ENCODE results near the gene RSL24D1.
A peak's percentile ranks its signal among the peaks of the same experiment; 100 is the strongest.

Gene RSL24D1

DNA sequence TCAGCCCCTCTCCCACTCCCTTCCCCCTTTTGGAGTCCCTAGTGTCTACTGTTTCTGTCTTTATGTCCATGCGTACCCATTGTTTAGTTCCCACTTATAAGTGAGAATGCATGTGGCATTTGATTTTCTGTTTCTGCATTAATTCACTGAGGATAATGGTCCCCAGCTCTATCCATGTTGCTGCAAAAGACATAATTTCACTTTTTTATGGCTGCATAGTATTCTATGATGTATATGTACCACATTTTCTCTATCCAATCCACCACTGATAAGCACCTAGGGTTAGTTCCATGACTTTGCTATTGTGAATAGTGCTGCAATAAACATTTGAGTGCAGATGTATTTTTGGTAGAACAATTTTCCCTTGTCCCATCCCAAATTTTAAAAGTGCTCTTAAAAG is 34.2 kb upstream of the RSL24D1 start:
- TF ChIP-seq, protein P1, sequence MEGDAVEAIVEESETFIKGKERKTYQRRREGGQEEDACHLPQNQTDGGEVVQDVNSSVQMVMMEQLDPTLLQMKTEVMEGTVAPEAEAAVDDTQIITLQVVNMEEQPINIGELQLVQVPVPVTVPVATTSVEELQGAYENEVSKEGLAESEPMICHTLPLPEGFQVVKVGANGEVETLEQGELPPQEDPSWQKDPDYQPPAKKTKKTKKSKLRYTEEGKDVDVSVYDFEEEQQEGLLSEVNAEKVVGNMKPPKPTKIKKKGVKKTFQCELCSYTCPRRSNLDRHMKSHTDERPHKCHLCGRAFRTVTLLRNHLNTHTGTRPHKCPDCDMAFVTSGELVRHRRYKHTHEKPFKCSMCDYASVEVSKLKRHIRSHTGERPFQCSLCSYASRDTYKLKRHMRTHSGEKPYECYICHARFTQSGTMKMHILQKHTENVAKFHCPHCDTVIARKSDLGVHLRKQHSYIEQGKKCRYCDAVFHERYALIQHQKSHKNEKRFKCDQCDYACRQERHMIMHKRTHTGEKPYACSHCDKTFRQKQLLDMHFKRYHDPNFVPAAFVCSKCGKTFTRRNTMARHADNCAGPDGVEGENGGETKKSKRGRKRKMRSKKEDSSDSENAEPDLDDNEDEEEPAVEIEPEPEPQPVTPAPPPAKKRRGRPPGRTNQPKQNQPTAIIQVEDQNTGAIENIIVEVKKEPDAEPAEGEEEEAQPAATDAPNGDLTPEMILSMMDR (IDR thresholded peaks at IDR 0.05; ENCODE audit: insufficient read depth, low read depth, low read length, missing control alignments): no peak
- H3K4me3 ChIP-seq (ENCODE audit: low read depth, low read length): no peak overlapping the region
- no peak for DNase-seq (ENCODE audit: low read depth)

DNA sequence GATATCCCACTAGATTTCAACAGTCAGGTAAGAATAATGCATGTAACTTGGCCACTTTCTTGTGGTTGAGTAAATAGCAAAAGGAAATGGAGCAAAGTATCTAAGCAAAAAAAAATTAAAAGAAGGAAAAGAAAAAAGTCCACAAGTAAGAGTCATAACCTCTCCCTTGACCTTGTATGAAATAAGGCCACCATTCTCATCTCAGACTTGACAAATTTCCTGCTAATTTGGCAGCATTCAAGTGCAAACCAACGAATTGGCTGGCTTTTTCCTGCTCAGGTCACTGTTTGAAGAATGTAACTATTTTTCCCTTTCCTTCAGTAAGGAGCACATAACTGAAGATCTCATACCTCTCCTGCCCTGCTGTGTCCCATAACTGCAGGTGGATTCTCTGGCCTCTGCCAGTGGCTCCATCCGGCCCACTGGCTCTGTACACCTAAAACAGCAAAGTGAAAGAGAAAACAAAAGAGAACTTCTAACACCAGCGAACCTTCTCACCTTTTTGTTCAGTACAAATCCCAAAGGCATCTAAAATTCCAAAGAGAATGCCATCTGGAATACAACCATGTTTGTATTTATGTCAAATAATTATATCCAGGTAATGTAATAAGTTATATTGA is 33.4 kb upstream of the RSL24D1 start:
- TF ChIP-seq, protein P1 (IDR thresholded peaks at IDR 0.05; ENCODE audit: insufficient read depth, low read depth, low read length, missing control alignments): no peak
- H3K4me3 ChIP-seq (ENCODE audit: low read depth, low read length): no peak overlapping the region
- DNase-seq (ENCODE audit: low read depth): no peak

DNA sequence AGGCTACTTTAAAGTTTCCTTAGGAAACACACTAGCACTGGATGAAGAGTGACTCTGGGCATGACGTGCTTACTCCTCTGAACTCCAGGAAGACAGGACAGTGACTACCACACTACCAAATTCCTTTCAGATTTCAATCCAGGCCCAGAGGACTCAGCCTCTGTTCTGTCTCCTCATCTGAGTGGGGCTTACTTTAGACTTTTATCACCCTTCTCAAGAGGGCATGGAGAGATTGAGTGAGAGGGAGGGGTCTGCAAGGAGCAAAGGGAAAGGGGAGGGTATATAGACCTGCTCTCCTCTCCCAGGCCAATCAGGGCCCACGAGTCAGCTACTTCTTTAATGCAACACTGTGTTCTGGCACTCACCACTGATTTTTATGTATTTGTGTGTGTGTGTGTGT is 29.4 kb upstream of the RSL24D1 start:
- no peak overlapping the region for H3K4me3 ChIP-seq (ENCODE audit: low read depth, low read length)
- no peak for DNase-seq (ENCODE audit: low read depth)
- TF ChIP-seq, protein P1 (IDR thresholded peaks at IDR 0.05; ENCODE audit: insufficient read depth, low read depth, low read length, missing control alignments): no peak

DNA sequence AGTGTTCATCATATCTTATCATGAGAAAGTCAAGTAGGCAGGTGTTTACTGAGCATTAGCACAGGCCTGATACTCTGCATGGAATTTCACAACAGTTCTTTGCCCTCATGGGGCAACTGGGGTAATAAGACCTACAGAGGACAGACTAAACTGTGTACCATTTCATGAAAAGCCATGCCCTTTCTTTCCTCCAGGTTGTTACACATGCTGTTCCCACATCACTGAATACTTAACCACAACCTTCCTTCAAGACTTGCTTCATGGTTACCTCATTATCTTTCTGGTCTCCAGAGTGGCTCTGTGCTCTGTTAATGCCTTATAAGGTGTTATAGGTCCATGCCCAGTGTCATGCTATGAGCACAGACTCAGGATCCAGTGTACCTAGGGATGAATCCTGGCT is 28.2 kb upstream of the RSL24D1 start:
- TF ChIP-seq, protein P1 (IDR thresholded peaks at IDR 0.05; ENCODE audit: insufficient read depth, low read depth, low read length, missing control alignments): no peak
- peak; percentile 21 for DNase-seq (ENCODE audit: low read depth)

DNA sequence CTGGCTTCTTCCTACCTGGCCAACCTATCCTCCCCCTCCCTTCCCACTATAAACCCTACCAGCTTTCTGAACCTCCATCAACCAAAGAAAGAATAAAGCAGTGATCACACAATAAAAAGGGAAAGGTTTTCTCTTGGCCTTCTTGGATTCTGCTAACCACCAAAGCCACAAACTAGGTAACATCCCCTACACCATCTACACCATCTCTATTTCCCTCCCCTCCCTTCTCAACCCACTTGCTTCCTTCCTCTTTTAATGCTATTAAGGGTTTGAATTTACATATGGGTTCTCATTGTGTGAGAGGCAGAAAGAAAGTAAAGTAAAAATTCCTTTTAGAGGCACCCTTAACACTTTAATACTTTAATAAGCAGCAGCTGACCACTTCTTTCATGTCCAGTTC is 25.8 kb upstream of the RSL24D1 start:
- TF ChIP-seq, protein P1 (IDR thresholded peaks at IDR 0.05; ENCODE audit: insufficient read depth, low read depth, low read length, missing control alignments): no peak
- no peak overlapping the region for H3K4me3 ChIP-seq (ENCODE audit: low read depth, low read length)
- DNase-seq (ENCODE audit: low read depth): peak; percentile 47

More for the DNA sequence above, 28.2 kb upstream of the RSL24D1 start:
- H3K4me3 ChIP-seq (ENCODE audit: low read depth, low read length): no peak overlapping the region

DNA sequence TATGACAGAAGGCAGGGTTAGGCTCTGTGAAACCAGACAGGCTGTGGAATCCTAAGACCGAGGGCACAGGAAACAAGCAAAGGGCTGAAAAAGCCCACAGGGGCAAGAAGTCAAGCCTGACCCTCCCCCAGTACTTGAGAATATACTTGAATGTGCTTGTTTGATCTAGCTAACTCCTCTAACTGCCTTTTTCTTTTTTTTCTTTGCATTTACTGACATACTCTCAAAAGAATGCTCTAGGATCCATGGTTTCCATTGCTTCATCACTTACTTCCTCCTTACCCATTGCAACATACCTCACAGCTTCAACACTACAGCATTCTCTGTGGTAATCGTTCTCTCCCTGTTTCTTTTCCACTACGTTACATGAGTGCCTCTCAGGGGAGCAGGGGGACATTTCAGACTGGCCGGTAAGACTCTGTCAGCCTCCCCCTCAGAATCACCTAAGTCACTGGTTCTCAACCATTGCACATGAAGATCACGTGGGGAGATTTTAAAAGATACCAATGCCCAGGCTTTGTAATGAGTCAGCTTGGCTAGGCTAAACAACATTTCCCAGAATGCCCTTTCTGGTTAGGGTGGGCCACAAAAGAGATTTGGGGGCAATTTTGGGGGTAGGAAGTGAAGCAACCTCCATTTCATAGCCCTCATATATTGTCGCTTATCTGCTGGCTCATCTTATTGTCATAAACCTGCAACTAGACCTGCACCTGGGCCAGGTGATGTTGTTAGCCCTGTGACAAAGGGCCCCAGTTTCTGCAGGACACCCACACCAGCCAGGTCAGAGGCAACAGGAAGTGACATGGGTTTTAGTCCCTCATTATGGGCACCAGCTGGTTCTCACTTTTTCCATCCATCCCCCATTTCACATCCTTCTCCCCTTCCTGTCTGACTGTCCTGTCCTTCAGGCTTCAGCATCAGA is 24.6 kb upstream of the RSL24D1 start:
- no peak overlapping the region for H3K4me3 ChIP-seq (ENCODE audit: low read depth, low read length)
- DNase-seq (ENCODE audit: low read depth): peak; percentile 57
- TF ChIP-seq, protein P1 (IDR thresholded peaks at IDR 0.05; ENCODE audit: insufficient read depth, low read depth, low read length, missing control alignments): no peak
